K562 (cell line): Measurements from ENCODE around the gene PFDN4. TPM values are rescaled to one million over a fixed set of nuclear protein-coding genes. Genes with fewer than 3 reads are reported as not detected.

ENCODE experiments used
- ATAC-seq: fragments of 200-7000 bp; cut with Tn5 transposase; 3 replicates; pipeline ENCODE4 v1.9.1; 2020; ENCODE audit warnings: moderate library complexity
- BruUV-seq: library from RNA; stranded (reverse); fragments of 400-500 nt; replicated peaks from 2 replicates; lab custom pipeline; 2021; lab: Mats Ljungman, UMichigan
- CTCF ChIA-PET: fragments of 300-600 bp; formaldehyde crosslinking; extraction: SDS; loops from one replicate; lab custom pipeline; 2021; ENCODE audit warnings: low intra/inter-chr PET ratio; lab: Yijun Ruan, JAX
- POLR2A ChIA-PET: fragments of 300-600, 350-650 bp; sonication (Branson Sonifier 250); formaldehyde crosslinking; extraction: SDS; loops from one replicate; lab custom pipeline; 2021; ENCODE audit warnings: antibody characterized with exemption, inconsistent platforms; lab: Yijun Ruan, JAX
- DNase-seq, 4 experiments: peaks; one replicate each; pipeline versions ENCODE4 v3.0.0 to v3.0.0-alpha.2; 2011 to 2018; ENCODE audit warnings: low spot score in 3 of 4, mixed read lengths in 3 of 4; ENCODE audit errors: extremely low read depth in 1 of 4
- FAIRE-seq: peaks from 2 replicates; lab custom pipeline; 2011; peaks lifted over from hg19 to GRCh38; lab: Jason Lieb, UNC
- H2AFZ ChIP-seq: 2 replicates; pipeline ENCODE4 v1.6.0; 2011; ENCODE audit warnings: low read depth, low read length, control low read depth, inconsistent platforms
- H3K27ac ChIP-seq: fragments of 200-600 bp; 3 replicates; pipeline ENCODE4 v1.8.0; 2011; ENCODE audit warnings: low read depth, mild to moderate bottlenecking, control low read depth, inconsistent platforms, low read length, moderate library complexity, mixed read lengths; ENCODE audit errors: extremely low read depth
- H3K27me3 ChIP-seq, 2 experiments: fragments of 300-600 bp in 1 of 2; 2 replicates in 1 of 2; 3 replicates in 1 of 2; pipeline versions ENCODE4 v1.6.0 to v1.8.0; 2011; ENCODE audit warnings: inconsistent platforms in 2 of 2, low read length in 2 of 2, mild to moderate bottlenecking in 1 of 2, mixed read lengths in 1 of 2, moderate library complexity in 1 of 2; ENCODE audit not compliant: control insufficient read depth in 2 of 2, insufficient read depth in 2 of 2
- H3K36me3 ChIP-seq: fragments of 300-600 bp; 3 replicates; pipeline ENCODE4 v1.8.0; 2011; ENCODE audit warnings: mild to moderate bottlenecking, low read length, inconsistent platforms; ENCODE audit not compliant: control insufficient read depth, insufficient read depth
- H3K4me1 ChIP-seq, 2 experiments: fragments of 200-600 bp in 1 of 2; replicated peaks in 1 of 2; 2 replicates in 1 of 2; 3 replicates in 1 of 2; pipeline versions ENCODE4 v1.5.1 to v1.8.0; 2011; ENCODE audit warnings: inconsistent platforms in 2 of 2, low read length in 2 of 2, mild to moderate bottlenecking in 1 of 2, mixed read lengths in 1 of 2, moderate library complexity in 1 of 2; ENCODE audit not compliant: control insufficient read depth in 2 of 2, insufficient read depth in 2 of 2
- H3K4me2 ChIP-seq: 2 replicates; pipeline ENCODE4 v1.6.1; 2011; ENCODE audit warnings: low read length, control low read depth, inconsistent platforms, mixed read lengths; ENCODE audit not compliant: insufficient read depth
- H3K4me3 ChIP-seq: fragments of 200-600 bp; sonication (generic), shearing (Covaris generic); 2 replicates; pipeline ENCODE4 v1.5.1; 2016; ENCODE audit warnings: control low read depth, inconsistent platforms
- H3K79me2 ChIP-seq: fragments of 200-600 bp; 3 replicates; pipeline ENCODE4 v1.8.0; 2011; ENCODE audit warnings: low read length, inconsistent platforms; ENCODE audit not compliant: control insufficient read depth, insufficient read depth
- H3K9ac ChIP-seq, 2 experiments: 2 replicates each; pipeline versions ENCODE4 v1.6.0 to v1.6.1; 2011; ENCODE audit warnings: low read depth in 2 of 2, low read length in 2 of 2, control low read depth in 1 of 2, inconsistent platforms in 1 of 2, mild to moderate bottlenecking in 1 of 2, mixed read lengths in 1 of 2; ENCODE audit not compliant: insufficient read depth in 1 of 2
- H3K9me1 ChIP-seq: one replicate; pipeline ENCODE4 v1.6.0; 2011; ENCODE audit warnings: inconsistent platforms, mild to moderate bottlenecking, low read length, moderate library complexity; ENCODE audit not compliant: control insufficient read depth, insufficient read depth
- H3K9me3 ChIP-seq: replicated peaks from 2 replicates; pipeline ENCODE4 v1.5.1; 2011; ENCODE audit warnings: low read depth, low read length, inconsistent platforms; ENCODE audit not compliant: control insufficient read depth, insufficient read depth
- H4K20me1 ChIP-seq: replicated peaks from 2 replicates; pipeline ENCODE4 v1.6.1; 2011; ENCODE audit warnings: low read length, inconsistent platforms, mixed read lengths; ENCODE audit not compliant: control insufficient read depth, insufficient read depth
- BCOR ChIP-seq: fragments of 450-650 bp; IDR thresholded peaks from 2 replicates; pipeline ENCODE4 v1.6.1; 2016
- BRCA1 ChIP-seq, 2 experiments: fragments of 450-650 bp in 1 of 2; sonication (generic) in 1 of 2; formaldehyde crosslinking in 1 of 2; IDR thresholded peaks; 2 replicates each; pipeline versions ENCODE4 v1.5.0 to v1.6.1; 2017 to 2020; ENCODE audit warnings: mild to moderate bottlenecking in 1 of 2, missing genetic modification reagents in 1 of 2
- E2F6 ChIP-seq, 2 experiments: IDR thresholded peaks; 2 replicates each; pipeline ENCODE4 v1.6.1; 2011; ENCODE audit warnings: borderline replicate concordance in 1 of 2, control low read depth in 1 of 2, low read depth in 1 of 2, low read length in 1 of 2, mild to moderate bottlenecking in 1 of 2, mixed read lengths in 1 of 2, moderate library complexity in 1 of 2; ENCODE audit not compliant: insufficient read depth in 1 of 2, insufficient read length in 1 of 2, poor library complexity in 1 of 2, severe bottlenecking in 1 of 2; ENCODE audit errors: extremely low read depth in 1 of 2
- FOXP1 ChIP-seq: sonication (generic); formaldehyde crosslinking; IDR thresholded peaks from 2 replicates; pipeline ENCODE4 v1.8.0; 2022; ENCODE audit warnings: mild to moderate bottlenecking, missing genetic modification reagents
- NCOA6 ChIP-seq: fragments of 450-650 bp; IDR thresholded peaks from 2 replicates; pipeline ENCODE4 v1.6.1; 2017; ENCODE audit warnings: mild to moderate bottlenecking
- PATZ1 ChIP-seq: fragments of 250-450 bp; sonication (Bioruptor Pico); IDR thresholded peaks from 2 replicates; pipeline ENCODE4 v1.5.0; 2020; ENCODE audit warnings: mild to moderate bottlenecking, borderline replicate concordance
- POU5F1 ChIP-seq: fragments of 150-350 bp; IDR thresholded peaks from 2 replicates; pipeline ENCODE4 v1.6.1; 2014; ENCODE audit warnings: borderline replicate concordance, low read length, low read depth, mild to moderate bottlenecking; ENCODE audit not compliant: partially characterized antibody
- RBFOX2 ChIP-seq: fragments of 200-400 bp; formaldehyde crosslinking; IDR thresholded peaks from 2 replicates; pipeline ENCODE4 v1.6.1; 2017; ENCODE audit warnings: low read depth, mild to moderate bottlenecking, low read length, moderate library complexity
- RBM25 ChIP-seq: fragments of 200-400 bp; formaldehyde crosslinking; IDR thresholded peaks from 2 replicates; pipeline ENCODE4 v1.6.1; 2018; ENCODE audit warnings: low read length, low read depth, moderate library complexity; ENCODE audit not compliant: severe bottlenecking
- SMARCA5 ChIP-seq: fragments of 450-650 bp; IDR thresholded peaks from 2 replicates; pipeline ENCODE4 v1.6.1; 2016
- STAG1 ChIP-seq: sonication (generic); formaldehyde crosslinking; IDR thresholded peaks from 2 replicates; pipeline ENCODE4 v1.5.0; 2020; ENCODE audit warnings: missing genetic modification reagents, borderline replicate concordance
- ZNF146 ChIP-seq: IDR thresholded peaks from one replicate; pipeline ENCODE4 v1.6.1; 2018; ENCODE audit warnings: missing compliant biosample characterization; ENCODE audit not compliant: unreplicated experiment
- ZNF24 ChIP-seq: fragments of 450-650 bp; IDR thresholded peaks from 2 replicates; pipeline ENCODE4 v1.6.1; 2016
- ZNF398 ChIP-seq: fragments of 250-450 bp; sonication (Bioruptor Pico); IDR thresholded peaks from 2 replicates; pipeline ENCODE4 v1.8.0; 2021; ENCODE audit warnings: moderate library complexity, mild to moderate bottlenecking, inconsistent platforms
- WGBS: fragments of 100-300 bp; shearing (Covaris generic); methylation state at CpG from one replicate; pipeline ENCODE4 v1.1.6; 2016; ENCODE audit warnings: low coverage, mixed read lengths; ENCODE audit not compliant: insufficient coverage; ENCODE audit errors: missing lambda C conversion rate; 5-methylcytosine and 5-hydroxymethylcytosine counted together
- in situ Hi-C: fragments of 300-500 bp; cut with MboI; formaldehyde crosslinking; loops from 4 replicates; pipeline ENCODE4 v1.15.0; 2018; ENCODE audit warnings: inconsistent platforms, mixed read lengths
- intact Hi-C: fragments of 100-400 bp; cut with micrococcal nuclease; formaldehyde crosslinking; loops from 2 replicates; pipeline ENCODE4 v1.14.2; 2022
- polyA plus RNA-seq, 8 experiments: library from polyadenylated mRNA; depleted of rRNA in 4 of 8; stranded (reverse) in 5 of 8; unstranded in 3 of 8; fragments of >200 nt; fragmentation: Nextera tagmentation in 2 of 8; fragmentation: Illumina TruSeq in 1 of 8; extraction: Ambion mirVana in 2 of 8; extraction: Trizol in 1 of 8; gene quantifications; 2 replicates each; pipeline versions ENCODE4 v1.2.1 to v1.2.3, GENCODE V29; 2011 to 2014; ENCODE audit warnings: inconsistent platforms in 1 of 8, missing spikeins in 1 of 8
- total RNA-seq, 7 experiments: library from RNA; depleted of rRNA in 6 of 7; stranded (reverse); fragments of >200 nt in 6 of 7; fragmentation: Illumina TruSeq in 2 of 7; extraction: Trizol in 2 of 7; gene quantifications; 2 replicates each; pipeline versions ENCODE4 v1.2.1 to v1.2.3, GENCODE V29; 2011 to 2021; ENCODE audit warnings: low replicate concordance in 1 of 7

PFDN4 gene
- total and polyA plus RNA-seq, 9 of the 15 experiments (the other 6 are each of a cell fraction or from before 2014, with no cell fraction given) = 60.1 to 214 (median 122) TPM

- Histone ChIP-seq H3K4me1 (peaks cover 6 to 11% of the 10 kb centered on the region in 2 experiments; a peak in 3 of 5 replicates), H3K36me3 (peaks cover 10% of the 10 kb centered on the region), H3K27ac (no peak overlapping the region), H3K9me3 (no peaks in the 10 kb centered on the region), H3K9ac (peak overlapping the region in 1 of 2 experiments; percentile 100; a peak in 1 of 4 replicates), H2AFZ (peak overlapping the region; percentile 100), H3K27me3 (no peaks in the 10 kb centered on the region), H3K79me2 (peaks cover 32% of the 10 kb centered on the region), H3K4me2 (peak overlapping the region; percentile 99), H4K20me1 (no peaks in the 10 kb centered on the region), H3K4me3 (peak overlapping the region; percentile 98), H3K9me1 (no peaks in the 10 kb centered on the region)
- POLR2A ChIA-PET = interaction anchor here (0.6 kb wide), 1 partner anchor 11 kb away, joined by 3 read pairs; no protein-coding TSS in a partner anchor
- CTCF ChIA-PET = no interaction called here
- intact Hi-C loops = no loop called here
- BruUV-seq = no TSS peak
- in situ Hi-C loops = loop anchor here (25.0 kb wide), 1 partner anchor 645 kb away; no protein-coding TSS in a partner anchor
- ATAC-seq (no peak), FAIRE-seq (no peak), DNase-seq (no peak)
- WGBS = 55% methylated on average over 6 of the region's 7 CpGs
- no peak for TF ChIP-seq ZNF398
- TF ChIP-seq NCOA6 = 0 out of 2 replicates have a peak, but pooled peaks have one; percentile 20
- TF ChIP-seq FOXP1 (CRISPR knock-in tag) = 0 out of 2 replicates have a peak, but pooled peaks have one; percentile 28
- TF ChIP-seq SMARCA5 = peak; percentile 49; the same call in 1 of the 2 replicates
- TF ChIP-seq BCOR = peak; percentile 82
- TF ChIP-seq RBM25 = peak; percentile 72
- no peak for TF ChIP-seq POU5F1
- no peak for TF ChIP-seq RBFOX2
- no peak for TF ChIP-seq PATZ1 (CRISPR knock-in tag)
- no peak for TF ChIP-seq BRCA1 (IDR thresholded peaks at IDR 0.05)
- no peak for TF ChIP-seq BRCA1 (CRISPR knock-in tag; IDR thresholded peaks at IDR 0.05)
- TF ChIP-seq STAG1 (CRISPR knock-in tag) = no peak
- peak; percentile 97 for TF ChIP-seq ZNF146
- no peak for TF ChIP-seq E2F6 (IDR thresholded peaks at IDR 0.05; ENCODE audit: borderline replicate concordance in 1 of 2, extremely low read depth in 1 of 2, insufficient read depth in 1 of 2, insufficient read length in 1 of 2, low read depth in 1 of 2, low read length in 1 of 2, poor library complexity in 1 of 2, severe bottlenecking in 1 of 2)
- no peak for TF ChIP-seq ZNF24
These were observed 689 bp upstream of the PFDN4 start for GRCh38 chr20:54207053-54207742.
